IgD-negative memory B cell (primary cell): Measurements from ENCODE around the gene KCTD7. TPM values are rescaled to one million over a fixed set of nuclear protein-coding genes. Genes with fewer than 3 reads are reported as not detected.
"Not testable (repeated sequence)": the region's sequence is repeated elsewhere in the genome, so short reads cannot be mapped to it uniquely, and the experiment has no call there.

Source experiments
- H3K27ac Mint-ChIP-seq, 3 donors: one replicate each; pipeline ENCODE4 v1.8.0; 2020 to 2022; ENCODE audit warnings: mild to moderate bottlenecking in 3 of 3, mixed read lengths in 3 of 3, moderate library complexity in 1 of 3
- H3K27me3 Mint-ChIP-seq: one replicate; pipeline ENCODE4 v1.8.0; 2021; ENCODE audit warnings: mixed read lengths
- H3K36me3 Mint-ChIP-seq: one replicate; pipeline ENCODE4 v1.8.0; 2020; ENCODE audit warnings: mild to moderate bottlenecking, mixed read lengths
- H3K4me1 Mint-ChIP-seq, 3 donors: one replicate each; pipeline ENCODE4 v1.8.0; 2020 to 2022; ENCODE audit warnings: mixed read lengths in 3 of 3, mild to moderate bottlenecking in 1 of 3
- H3K4me3 Mint-ChIP-seq, 4 donors: one replicate each; pipeline ENCODE4 v1.8.0; 2020 to 2022; ENCODE audit warnings: mild to moderate bottlenecking in 4 of 4, mixed read lengths in 4 of 4, moderate library complexity in 3 of 4
- H3K9me3 Mint-ChIP-seq, 3 donors: one replicate each; pipeline ENCODE4 v1.8.0; 2020 to 2021; ENCODE audit warnings: mixed read lengths in 3 of 3, mild to moderate bottlenecking in 1 of 3
- polyA plus RNA-seq: library from polyadenylated mRNA; unstranded; fragments of 300-500 nt; fragmentation: Illumina TruSeq; gene quantifications from one replicate; pipeline ENCODE4 v1.2.3, GENCODE V29; 2021

KCTD7 gene
- polyA plus RNA-seq, 1 donor from 2014 or later = 15.7 TPM

GRCh38 chr7:66654275-66655112 is 25.8 kb downstream of the KCTD7 start:
- peaks cover 12 to 16% (median 14%) of the 10 kb centered on the region in 3 donors for H3K4me1 Mint-ChIP-seq
- no peaks in the 10 kb centered on the region for H3K9me3 Mint-ChIP-seq
- no peaks in the 10 kb centered on the region for H3K36me3 Mint-ChIP-seq
- H3K27me3 Mint-ChIP-seq = no peaks in the 10 kb centered on the region
- peak overlapping the region; percentile 89 to 99 (median 95) for H3K27ac Mint-ChIP-seq
- H3K4me3 Mint-ChIP-seq = peak overlapping the region; percentile 91 to 100 (median 96)

- Mint-ChIP-seq H3K27ac (peak overlapping the region; percentile 89 to 95 (median 93)), H3K4me3 (peak overlapping the region; percentile 91 to 100 (median 96)), H3K4me1 (peaks cover 12 to 17% (median 14%) of the 10 kb centered on the region in 3 donors)
- H3K9me3 Mint-ChIP-seq, H3K36me3 Mint-ChIP-seq, H3K27me3 Mint-ChIP-seq: not testable (repeated sequence)
Measured at GRCh38 chr7:66655113-66655806, 26.6 kb downstream of the KCTD7 start.

- H3K9me3 Mint-ChIP-seq, H3K27me3 Mint-ChIP-seq, H3K36me3 Mint-ChIP-seq: not testable (repeated sequence)
- Mint-ChIP-seq H3K4me3 (peak overlapping the region; percentile 10 to 95 (median 42)), H3K4me1 (peaks cover 12 to 17% (median 14%) of the 10 kb centered on the region in 3 donors), H3K27ac (peak overlapping the region in 1 of 3 donors; percentile 71)
Measured at GRCh38 chr7:66655826-66656485, 27.3 kb downstream of the KCTD7 start.

- H3K36me3 Mint-ChIP-seq = peaks cover 3% of the 10 kb centered on the region
- H3K9me3 Mint-ChIP-seq = peaks cover 0 to 2% (median 0%) of the 10 kb centered on the region in 3 donors
- H3K4me1 Mint-ChIP-seq = peaks cover 11 to 19% (median 12%) of the 10 kb centered on the region in 3 donors
- H3K27ac Mint-ChIP-seq = no peak overlapping the region
- peak overlapping the region in 1 of 4 donors; percentile 33 for H3K4me3 Mint-ChIP-seq
- no peaks in the 10 kb centered on the region for H3K27me3 Mint-ChIP-seq
Measured at GRCh38 chr7:66657798-66658197, 29.1 kb downstream of the KCTD7 start.

- H3K4me3 Mint-ChIP-seq = no peak overlapping the region
- no peak overlapping the region for H3K27ac Mint-ChIP-seq
- peaks cover 0 to 9% (median 4%) of the 10 kb centered on the region in 3 donors for H3K4me1 Mint-ChIP-seq
- peaks cover 4% of the 10 kb centered on the region for H3K36me3 Mint-ChIP-seq
- peaks cover 0 to 2% (median 0%) of the 10 kb centered on the region in 3 donors for H3K9me3 Mint-ChIP-seq
- no peaks in the 10 kb centered on the region for H3K27me3 Mint-ChIP-seq
Measured at GRCh38 chr7:66662646-66663264, 34.1 kb downstream of the KCTD7 start.

- Mint-ChIP-seq H3K27ac (no peak overlapping the region), H3K27me3 (no peaks in the 10 kb centered on the region), H3K4me1 (peaks cover 0 to 6% (median 3%) of the 10 kb centered on the region in 3 donors), H3K36me3 (peaks cover 4% of the 10 kb centered on the region), H3K4me3 (no peak overlapping the region), H3K9me3 (peaks cover 0 to 2% (median 0%) of the 10 kb centered on the region in 3 donors)
Measured at GRCh38 chr7:66664590-66665293, 36.1 kb downstream of the KCTD7 start.

- no peak overlapping the region for H3K27ac Mint-ChIP-seq
- H3K9me3 Mint-ChIP-seq = peaks cover 0 to 2% (median 0%) of the 10 kb centered on the region in 3 donors
- peaks cover 0 to 6% (median 3%) of the 10 kb centered on the region in 3 donors for H3K4me1 Mint-ChIP-seq
- H3K4me3 Mint-ChIP-seq = no peak overlapping the region
- H3K27me3 Mint-ChIP-seq = no peaks in the 10 kb centered on the region
- H3K36me3 Mint-ChIP-seq = peaks cover 4% of the 10 kb centered on the region
Measured at GRCh38 chr7:66666313-66666952, 37.8 kb downstream of the KCTD7 start.

- H3K27ac Mint-ChIP-seq = no peak overlapping the region
- no peak overlapping the region for H3K4me3 Mint-ChIP-seq
- H3K27me3 Mint-ChIP-seq = no peaks in the 10 kb centered on the region
- H3K9me3 Mint-ChIP-seq = peaks cover 0 to 2% (median 0%) of the 10 kb centered on the region in 3 donors
- H3K4me1 Mint-ChIP-seq = peaks cover 0 to 6% (median 3%) of the 10 kb centered on the region in 3 donors
- peaks cover 4% of the 10 kb centered on the region for H3K36me3 Mint-ChIP-seq
Measured at GRCh38 chr7:66667023-66667728, 38.5 kb downstream of the KCTD7 start.

- Mint-ChIP-seq H3K36me3 (no peaks in the 10 kb centered on the region), H3K9me3 (no peaks in the 10 kb centered on the region), H3K27ac (no peak overlapping the region), H3K4me3 (no peak overlapping the region), H3K27me3 (no peaks in the 10 kb centered on the region), H3K4me1 (peaks cover 0 to 3% (median 2%) of the 10 kb centered on the region in 3 donors)
Measured at GRCh38 chr7:66668112-66668511, 39.4 kb downstream of the KCTD7 start.

GRCh38 chr7:66668677-66669076 is 40.0 kb downstream of the KCTD7 start:
- H3K27me3 Mint-ChIP-seq = no peaks in the 10 kb centered on the region
- no peak overlapping the region for H3K4me3 Mint-ChIP-seq

GRCh38 chr7:66669088-66669487 is 40.4 kb downstream of the KCTD7 start:
- Mint-ChIP-seq H3K36me3 (no peaks in the 10 kb centered on the region), H3K9me3 (no peaks in the 10 kb centered on the region), H3K4me3 (no peak overlapping the region), H3K4me1 (peaks cover 0 to 5% (median 3%) of the 10 kb centered on the region in 3 donors), H3K27ac (no peak overlapping the region), H3K27me3 (no peaks in the 10 kb centered on the region)

More at GRCh38 chr7:66668677-66669076, 40.0 kb downstream of the KCTD7 start:
- Mint-ChIP-seq H3K9me3 (no peaks in the 10 kb centered on the region), H3K36me3 (no peaks in the 10 kb centered on the region), H3K4me1 (peaks cover 0 to 3% (median 2%) of the 10 kb centered on the region in 3 donors), H3K27ac (no peak overlapping the region)

- no peak overlapping the region for H3K27ac Mint-ChIP-seq
Measured at GRCh38 chr7:66669496-66669895, 40.8 kb downstream of the KCTD7 start.

GRCh38 chr7:66671034-66671433 is 42.4 kb downstream of the KCTD7 start:
- Mint-ChIP-seq H3K9me3 (no peaks in the 10 kb centered on the region), H3K4me1 (peaks cover 4 to 11% (median 6%) of the 10 kb centered on the region in 3 donors), H3K27ac (no peak overlapping the region)

More at GRCh38 chr7:66669496-66669895, 40.8 kb downstream of the KCTD7 start:
- Mint-ChIP-seq H3K27me3 (no peaks in the 10 kb centered on the region), H3K4me3 (no peak overlapping the region), H3K36me3 (no peaks in the 10 kb centered on the region), H3K9me3 (no peaks in the 10 kb centered on the region), H3K4me1 (peaks cover 0 to 6% (median 3%) of the 10 kb centered on the region in 3 donors)

More at GRCh38 chr7:66671034-66671433, 42.4 kb downstream of the KCTD7 start:
- H3K27me3 Mint-ChIP-seq = no peaks in the 10 kb centered on the region
- H3K4me3 Mint-ChIP-seq = no peak overlapping the region
- no peaks in the 10 kb centered on the region for H3K36me3 Mint-ChIP-seq
